ENCODE results near the gene PLXNB2. TPM values are rescaled to one million over a fixed set of nuclear protein-coding genes. Genes with fewer than 3 reads are reported as not detected.

PLXNB2 gene
- total and polyA plus RNA-seq, 3 donors from 2014 or later, result 98.0 to 243 (median 219) TPM

- 90 to 97% methylated on average over 11 to 38 of the region's 38 CpGs for WGBS, 2 donors
- TF ChIP-seq POLR2A (IDR thresholded peaks at IDR 0.05), result no peak
- TF ChIP-seq, protein P1, sequence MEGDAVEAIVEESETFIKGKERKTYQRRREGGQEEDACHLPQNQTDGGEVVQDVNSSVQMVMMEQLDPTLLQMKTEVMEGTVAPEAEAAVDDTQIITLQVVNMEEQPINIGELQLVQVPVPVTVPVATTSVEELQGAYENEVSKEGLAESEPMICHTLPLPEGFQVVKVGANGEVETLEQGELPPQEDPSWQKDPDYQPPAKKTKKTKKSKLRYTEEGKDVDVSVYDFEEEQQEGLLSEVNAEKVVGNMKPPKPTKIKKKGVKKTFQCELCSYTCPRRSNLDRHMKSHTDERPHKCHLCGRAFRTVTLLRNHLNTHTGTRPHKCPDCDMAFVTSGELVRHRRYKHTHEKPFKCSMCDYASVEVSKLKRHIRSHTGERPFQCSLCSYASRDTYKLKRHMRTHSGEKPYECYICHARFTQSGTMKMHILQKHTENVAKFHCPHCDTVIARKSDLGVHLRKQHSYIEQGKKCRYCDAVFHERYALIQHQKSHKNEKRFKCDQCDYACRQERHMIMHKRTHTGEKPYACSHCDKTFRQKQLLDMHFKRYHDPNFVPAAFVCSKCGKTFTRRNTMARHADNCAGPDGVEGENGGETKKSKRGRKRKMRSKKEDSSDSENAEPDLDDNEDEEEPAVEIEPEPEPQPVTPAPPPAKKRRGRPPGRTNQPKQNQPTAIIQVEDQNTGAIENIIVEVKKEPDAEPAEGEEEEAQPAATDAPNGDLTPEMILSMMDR (IDR thresholded peaks at IDR 0.05), result no peak
Observed at GRCh38 chr22:50280022-50280707, 27.3 kb downstream of the PLXNB2 start.

GRCh38 chr22:50278956-50279619, 28.4 kb downstream of the PLXNB2 start:
- H3K27me3 ChIP-seq, result no peaks in the 10 kb centered on the region
- intact Hi-C loops (cut with DNase I; ENCODE audit: low total_unique reads), result no loop called here
- no peaks in the 10 kb centered on the region for H3K9me3 ChIP-seq
- 92 to 96% methylated on average over 6 to 30 of the region's 30 CpGs for WGBS, 2 donors
- H3K36me3 ChIP-seq (ENCODE audit: low read depth, missing control alignments), result no peaks in the 10 kb centered on the region
- H3K27ac ChIP-seq, result no peak overlapping the region
- no peaks in the 10 kb centered on the region for H3K4me1 ChIP-seq
- DNase-seq, result no peak
- TF ChIP-seq, protein P1 (IDR thresholded peaks at IDR 0.05), result no peak
- TF ChIP-seq POLR2A (IDR thresholded peaks at IDR 0.05), result no peak
- no peak overlapping the region for H3K4me3 ChIP-seq

More at GRCh38 chr22:50280022-50280707, 27.3 kb downstream of the PLXNB2 start:
- Histone ChIP-seq H3K4me3 (no peak overlapping the region), H3K4me1 (no peaks in the 10 kb centered on the region), H3K27me3 (no peaks in the 10 kb centered on the region), H3K27ac (no peak overlapping the region), H3K36me3 (ENCODE audit: low read depth, missing control alignments) (no peaks in the 10 kb centered on the region), H3K9me3 (no peaks in the 10 kb centered on the region)
- DNase-seq, result no peak
- intact Hi-C loops (cut with DNase I; ENCODE audit: low total_unique reads), result no loop called here

DNA sequence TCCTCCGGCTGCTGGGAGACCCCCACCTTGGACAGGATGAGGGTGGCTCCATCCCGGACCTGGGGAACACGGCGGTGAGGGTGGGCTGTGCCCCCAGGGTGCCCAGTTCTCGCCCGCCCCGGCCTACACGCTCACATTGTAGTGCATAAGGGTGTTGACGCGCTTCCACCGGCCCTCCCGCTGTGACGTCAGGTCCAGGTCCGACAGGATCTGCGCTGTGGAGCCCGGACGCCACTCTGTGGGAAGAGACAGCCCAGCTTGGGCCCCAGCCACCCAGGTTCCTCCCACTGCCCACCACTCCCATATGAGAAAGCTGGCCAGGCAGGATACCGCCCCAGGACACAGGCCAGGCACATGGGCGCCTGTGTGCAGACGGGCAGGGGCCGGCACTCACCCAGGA, 29.0 kb downstream of the PLXNB2 start:
- no peak for DNase-seq
- no peak overlapping the region for H3K27ac ChIP-seq
- no peaks in the 10 kb centered on the region for H3K27me3 ChIP-seq
- H3K9me3 ChIP-seq, result no peaks in the 10 kb centered on the region
- TF ChIP-seq, protein P1 (IDR thresholded peaks at IDR 0.05), result no peak
- no peak for TF ChIP-seq POLR2A (IDR thresholded peaks at IDR 0.05)
- H3K4me1 ChIP-seq, result no peaks in the 10 kb centered on the region
- 94% methylated on average over 21 of the region's 21 CpGs; no CpG with 5 or more reads in 1 of the 2 donors for WGBS, 2 donors
- H3K36me3 ChIP-seq (ENCODE audit: low read depth, missing control alignments), result no peaks in the 10 kb centered on the region
- no peak overlapping the region for H3K4me3 ChIP-seq
- intact Hi-C loops (cut with DNase I; ENCODE audit: low total_unique reads), result no loop called here

GRCh38 chr22:50277761-50278160, 29.7 kb downstream of the PLXNB2 start:
- Histone ChIP-seq H3K4me1 (no peaks in the 10 kb centered on the region), H3K4me3 (no peak overlapping the region), H3K9me3 (no peaks in the 10 kb centered on the region), H3K27me3 (no peaks in the 10 kb centered on the region), H3K27ac (no peak overlapping the region), H3K36me3 (ENCODE audit: low read depth, missing control alignments) (no peaks in the 10 kb centered on the region)
- intact Hi-C loops (cut with DNase I; ENCODE audit: low total_unique reads), result no loop called here
- 91% methylated on average over 23 of the region's 25 CpGs for WGBS, 2 donors
- TF ChIP-seq, protein P1 (IDR thresholded peaks at IDR 0.05), result no peak
- no peak for TF ChIP-seq POLR2A (IDR thresholded peaks at IDR 0.05)
- no peak for DNase-seq
